HG03457 (cell line): ENCODE results near the gene KIAA0930.

Experiments
- ATAC-seq: cut with Tn5 transposase; IDR thresholded peaks from one replicate; pipeline ENCODE4 v1.9.1; 2021; ENCODE audit warnings: moderate number of reproducible peaks; ENCODE audit not compliant: unreplicated experiment

The KIAA0930 gene

GRCh38 chr22:45154383-45154782 is 86.3 kb downstream of the KIAA0930 start:
- no peak for ATAC-seq

- ATAC-seq: no peak
Observed at GRCh38 chr22:45151503-45151902, 89.2 kb downstream of the KIAA0930 start.

GRCh38 chr22:45150139-45150538 is 90.6 kb downstream of the KIAA0930 start:
- ATAC-seq: no peak

GRCh38 chr22:45149671-45150070 is 91.0 kb downstream of the KIAA0930 start:
- no peak for ATAC-seq

- ATAC-seq: no peak
Observed at GRCh38 chr22:45144916-45145315, 95.8 kb downstream of the KIAA0930 start.

GRCh38 chr22:45142376-45142775 is 98.3 kb downstream of the KIAA0930 start:
- no peak for ATAC-seq
